Measurements from ENCODE around the gene UNC5C.

- no peak for TF ChIP-seq CTCF (optimal IDR thresholded peaks at IDR 0.05 in 1 of 3, IDR thresholded peaks at IDR 0.05 in 1 of 3, conservative IDR thresholded peaks at IDR 0.05 in 1 of 3; ENCODE audit: extremely low read depth in 1 of 3, insufficient read depth in 2 of 3, low read length in 3 of 3)
- TF ChIP-seq EZH2 (IDR thresholded peaks at IDR 0.05; ENCODE audit: low read length), result no peak
These were observed 12.0 kb upstream of the UNC5C start for GRCh38 chr4:95560774-95561173.

All from keratinocyte (primary cell).